NCI-H2227 (cell line): ENCODE measurements around the gene HS6ST3.
"Not testable (repeated sequence)": the region's sequence is repeated elsewhere in the genome, so short reads cannot be mapped to it uniquely, and the experiment has no call there.

Experiments used
- DNase-seq: peaks from one replicate; lab custom pipeline; 2025; ENCODE audit not compliant: unreplicated experiment; lab: John Stamatoyannopoulos, UW

The HS6ST3 gene

DNA sequence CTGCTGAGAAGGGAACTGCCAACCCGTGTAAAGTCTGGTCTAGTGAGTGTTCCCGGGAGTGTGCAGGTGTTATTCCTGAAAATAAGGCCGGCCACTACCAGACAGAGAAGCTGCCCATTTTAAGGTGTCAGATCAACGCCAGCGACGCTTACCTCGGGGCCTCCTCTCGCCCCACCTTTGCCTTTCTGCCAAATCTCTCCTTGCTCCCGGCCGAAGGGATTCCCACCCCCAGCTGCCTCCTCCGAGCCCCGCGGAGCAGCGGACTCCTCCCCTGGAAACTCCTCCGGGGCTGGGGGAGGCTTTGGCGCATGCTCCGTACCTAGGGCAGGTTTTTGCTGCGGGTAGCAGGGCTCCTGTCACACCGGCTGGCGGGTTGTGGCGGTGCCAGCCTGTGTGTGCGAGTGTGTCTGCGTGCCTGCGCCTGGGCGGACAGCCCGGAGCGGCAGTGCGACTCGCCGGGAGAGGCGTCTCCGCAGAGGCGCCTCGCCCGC, at the start of gene HS6ST3:
Gene HS6ST3, plus strand, starts transcription at position 359 of the 491 bp plus-strand sequence.
- DNase-seq = peak; percentile 24

DNA sequence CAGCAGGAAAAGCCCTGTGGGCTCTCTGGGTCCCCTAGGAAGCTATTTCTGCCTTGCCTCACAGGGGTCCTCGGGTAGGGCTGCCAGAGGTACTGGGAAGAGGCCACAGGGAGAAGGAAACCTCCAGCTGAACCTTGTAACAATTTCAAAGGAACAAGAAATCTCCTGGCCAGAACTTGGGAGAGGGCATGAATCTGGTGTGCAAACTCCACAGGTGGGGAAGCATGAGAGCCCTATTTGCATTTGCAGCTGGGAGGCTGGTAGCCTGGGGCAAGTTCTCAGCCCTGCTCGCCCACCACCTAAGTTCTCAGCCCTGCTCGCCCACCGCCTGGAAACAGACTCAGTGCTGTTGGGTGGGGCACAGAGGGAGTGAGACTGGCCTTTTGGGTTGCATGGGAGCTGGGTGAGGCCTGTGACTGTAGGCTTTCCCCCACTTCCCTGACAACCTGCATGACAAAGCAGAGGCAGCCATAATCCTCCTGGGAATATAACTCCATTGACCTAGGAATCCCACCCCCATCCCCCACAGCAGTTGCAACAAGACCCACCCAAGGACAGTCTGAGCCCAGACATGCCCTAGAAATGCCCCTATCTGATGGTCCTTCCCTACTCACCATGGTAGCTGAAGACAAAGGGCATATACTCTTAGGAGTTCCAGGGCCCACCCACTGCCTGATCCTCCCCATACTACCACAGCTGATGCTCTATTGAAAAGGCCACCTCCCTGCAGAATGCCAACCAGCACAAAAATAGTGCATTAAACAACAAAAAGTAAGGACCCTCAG, 48.4 kb upstream of the HS6ST3 start:
- no peak for DNase-seq

DNA sequence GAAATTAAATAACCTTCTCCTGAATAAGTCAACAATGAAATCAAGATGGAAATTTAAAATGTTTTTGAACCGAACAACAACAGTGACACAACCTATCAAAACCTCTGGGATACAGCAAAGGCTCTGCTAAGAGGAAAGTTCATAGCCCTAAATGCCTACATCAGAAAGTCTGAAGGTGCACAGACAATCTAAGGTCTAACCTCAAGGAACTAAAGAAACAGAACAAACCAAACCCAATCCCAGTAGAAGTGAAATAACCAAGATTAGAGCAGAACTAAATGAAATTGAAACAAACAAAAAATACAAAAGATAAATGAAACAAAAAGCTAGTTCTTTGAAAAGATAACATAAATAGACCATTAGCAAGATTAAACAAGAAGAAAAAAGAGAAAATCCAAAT, 45.7 kb upstream of the HS6ST3 start:
- DNase-seq = no peak

DNA sequence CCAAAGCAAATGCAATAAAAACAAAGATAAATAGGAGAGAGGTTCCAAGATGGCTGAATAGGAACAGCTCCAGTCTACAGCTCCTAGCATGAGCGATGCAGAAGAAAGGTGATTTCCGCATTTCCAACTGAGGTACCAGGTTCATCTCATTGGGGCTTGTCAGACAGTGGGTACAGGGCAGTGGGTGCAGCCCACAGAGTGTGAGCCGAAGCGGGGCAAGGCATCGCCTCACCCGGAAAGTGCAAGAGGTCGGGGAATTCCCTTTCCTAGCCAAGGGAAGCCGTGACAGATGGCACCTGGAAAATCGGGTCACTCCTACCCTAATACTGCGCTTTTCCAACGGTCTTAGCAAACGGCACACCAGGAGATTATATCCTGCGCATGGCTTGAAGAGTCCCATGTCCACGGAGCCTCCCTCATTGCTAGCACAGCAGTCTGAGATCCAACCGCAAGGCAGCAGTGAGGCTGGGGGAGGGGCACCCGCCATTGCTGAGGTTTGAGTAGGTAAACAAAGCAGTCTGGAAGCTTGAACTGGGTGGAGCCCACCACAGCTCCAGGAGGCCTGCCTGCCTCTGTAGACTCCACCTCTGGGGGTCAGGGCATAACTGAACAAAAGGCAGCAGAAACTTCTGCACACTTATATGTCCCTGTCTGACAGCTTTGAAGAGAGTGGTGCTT, 43.3 kb upstream of the HS6ST3 start:
- DNase-seq = not testable (repeated sequence)

DNA sequence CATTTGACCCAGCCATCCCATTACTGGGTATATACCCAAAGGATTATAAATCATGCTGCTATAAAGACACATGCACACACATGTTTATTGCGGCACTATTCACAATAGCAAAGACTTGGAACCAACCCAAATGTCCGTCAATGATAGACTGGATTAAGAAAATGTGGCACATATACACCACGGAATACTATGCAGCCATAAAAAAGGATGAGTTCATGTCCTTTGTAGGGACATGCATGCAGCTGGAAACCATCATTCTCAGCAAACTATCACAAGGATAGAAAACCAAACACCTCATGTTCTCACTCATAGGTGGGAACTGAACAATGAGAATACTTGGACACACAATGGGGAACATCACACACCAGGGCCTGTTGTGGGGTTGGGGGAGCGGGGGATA, 39.0 kb upstream of the HS6ST3 start:
- DNase-seq = not testable (repeated sequence)

DNA sequence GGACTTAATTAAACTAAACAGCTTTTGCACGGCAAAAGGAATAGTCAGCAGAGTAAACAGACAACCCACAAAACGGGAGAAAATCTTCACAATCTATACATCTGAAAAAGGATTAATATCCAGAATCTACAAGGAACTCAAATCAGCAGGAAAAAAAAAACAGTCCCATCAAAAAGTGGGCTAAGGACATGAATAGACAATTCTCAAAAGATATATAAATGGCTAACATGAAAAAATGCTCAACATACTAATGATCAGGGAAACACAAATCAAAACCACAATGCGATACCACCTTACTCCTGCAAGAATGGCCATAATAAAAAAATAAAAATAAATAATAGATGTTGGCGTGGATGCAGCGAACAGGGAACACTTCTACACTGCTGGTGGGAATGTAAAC, 38.4 kb upstream of the HS6ST3 start:
- DNase-seq = not testable (repeated sequence)

DNA sequence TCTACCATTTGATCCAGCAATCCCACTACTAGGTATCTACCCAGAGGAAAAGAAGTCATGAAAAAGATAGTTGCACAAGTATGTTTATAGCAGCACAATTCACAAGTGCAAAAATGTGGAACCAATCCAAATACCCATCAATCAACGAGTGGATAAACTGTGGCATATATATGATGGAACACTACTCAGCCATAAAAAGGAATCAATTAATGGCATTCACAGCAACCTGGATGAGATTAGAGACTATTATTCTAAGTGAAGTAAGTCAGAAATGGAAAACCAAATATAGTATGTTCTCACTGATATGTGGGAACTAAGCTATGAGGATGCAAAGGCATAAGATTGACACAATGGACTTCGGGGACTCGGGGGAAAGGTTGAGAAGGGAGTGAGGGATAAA, 38.0 kb upstream of the HS6ST3 start:
- DNase-seq = not testable (repeated sequence)

DNA sequence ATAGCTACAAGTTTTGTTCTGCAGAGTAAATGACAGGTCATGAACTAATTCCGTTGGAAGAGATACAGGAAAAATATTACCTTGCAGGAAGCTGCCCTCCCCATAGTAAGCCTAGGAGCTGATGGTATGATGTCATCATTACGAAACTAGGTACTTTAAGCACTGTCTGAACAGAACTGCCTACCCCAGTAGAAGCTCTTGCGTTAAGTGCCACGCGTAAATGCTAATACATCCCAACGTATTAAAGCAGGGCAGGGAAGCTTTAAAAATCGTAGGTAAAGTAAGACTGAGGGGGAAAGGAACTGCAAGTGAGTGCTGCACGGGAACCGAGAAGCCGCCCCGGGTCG, 37.3 kb upstream of the HS6ST3 start:
- peak; percentile 33 for DNase-seq

DNA sequence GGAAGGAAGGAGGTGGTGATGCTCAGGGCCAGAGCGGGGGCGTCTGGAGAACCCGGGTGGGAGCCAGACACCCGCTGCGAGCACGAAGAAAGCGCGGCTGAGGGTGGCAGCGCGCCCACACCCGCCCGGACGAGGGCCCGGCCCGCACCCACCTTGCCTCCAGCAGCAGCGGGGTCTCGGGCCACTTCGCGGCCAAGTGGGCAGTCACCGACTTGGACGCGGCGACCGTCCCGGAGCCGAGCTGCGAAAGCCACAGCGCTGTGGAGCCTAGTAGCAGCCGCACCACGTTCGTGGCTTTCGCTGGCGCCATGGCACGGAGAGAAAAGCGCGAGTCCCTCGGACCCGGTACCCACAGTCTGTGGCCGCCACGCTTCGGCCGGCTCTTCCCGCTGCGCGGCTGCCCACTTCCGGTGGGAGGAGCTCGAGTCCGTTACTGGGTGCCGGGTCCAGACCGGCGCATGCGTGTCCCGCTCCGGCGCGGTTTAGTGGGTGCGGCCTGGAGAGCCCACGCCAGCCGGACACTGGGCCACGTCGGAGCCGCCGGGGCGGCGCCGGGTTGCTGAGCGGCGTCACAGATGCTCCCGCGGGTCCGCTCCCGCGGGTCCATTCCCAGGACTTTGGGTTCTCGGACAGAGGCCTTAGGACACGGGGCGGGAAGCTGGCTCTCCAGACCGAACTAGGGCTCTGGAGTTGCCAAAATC, 36.8 kb upstream of the HS6ST3 start, which contains the start of gene UGGT2:
Gene UGGT2, minus strand, starts transcription at position 399 of the 701 bp plus-strand sequence. Its CDS starts 89 bp downstream, at position 310.
- peak; percentile 93 for DNase-seq

DNA sequence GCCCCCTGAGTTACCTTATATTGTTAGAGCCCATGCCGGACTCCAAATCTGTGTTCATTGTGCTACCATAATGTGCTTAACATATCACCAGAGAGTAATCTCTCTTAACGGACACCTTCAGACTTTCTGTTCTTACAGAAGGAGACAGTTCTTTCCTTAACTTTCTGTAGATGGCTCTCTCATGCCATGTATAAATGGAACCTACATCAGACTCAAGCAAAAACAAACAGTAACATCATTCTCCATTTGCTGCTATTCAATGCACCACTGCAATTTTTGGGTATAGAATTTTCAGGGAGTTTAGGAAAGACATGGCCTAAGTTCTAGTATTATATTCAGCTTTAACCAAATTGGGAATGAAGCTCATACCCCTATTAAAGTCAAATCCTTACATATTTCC, 24.1 kb upstream of the HS6ST3 start:
- no peak for DNase-seq

DNA sequence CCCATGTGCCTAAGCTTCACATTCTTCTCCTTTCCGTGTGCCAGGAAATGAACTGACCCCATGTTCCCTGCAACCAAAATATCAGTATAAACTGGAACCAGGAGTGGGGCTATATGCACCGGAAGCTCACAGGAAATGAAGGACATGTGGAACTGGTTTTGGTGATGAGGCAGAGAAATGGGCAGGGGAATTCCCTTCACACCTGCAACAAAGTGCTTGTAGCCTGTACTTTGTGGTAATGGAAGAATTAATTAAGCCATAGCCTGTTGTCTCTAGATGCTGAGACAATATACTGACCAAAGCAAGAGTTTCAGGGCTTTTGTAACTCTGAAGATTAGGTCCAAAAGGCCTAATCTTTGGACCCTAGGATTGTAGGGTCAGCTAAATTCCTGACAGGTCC, 21.2 kb upstream of the HS6ST3 start:
- DNase-seq = no peak

DNA sequence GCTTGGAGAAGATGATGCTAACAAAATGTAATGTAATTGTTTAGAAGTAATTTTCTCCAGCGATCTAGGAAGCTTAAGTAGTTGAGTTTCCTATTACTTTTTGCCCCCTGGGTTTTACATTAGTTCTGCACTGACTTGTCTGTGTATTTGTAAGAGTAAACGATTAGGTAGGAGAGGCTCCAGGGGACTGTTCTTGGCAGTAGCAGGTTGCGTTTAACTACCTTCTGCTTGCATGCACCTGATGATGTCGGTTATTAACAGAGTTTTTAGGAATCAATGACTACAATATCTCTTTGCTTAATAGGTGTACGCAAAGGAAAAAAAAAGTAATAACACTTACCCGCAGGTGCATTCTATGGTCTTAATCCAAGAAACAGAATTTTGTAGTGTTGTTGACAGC, 18.4 kb upstream of the HS6ST3 start:
- no peak for DNase-seq

DNA sequence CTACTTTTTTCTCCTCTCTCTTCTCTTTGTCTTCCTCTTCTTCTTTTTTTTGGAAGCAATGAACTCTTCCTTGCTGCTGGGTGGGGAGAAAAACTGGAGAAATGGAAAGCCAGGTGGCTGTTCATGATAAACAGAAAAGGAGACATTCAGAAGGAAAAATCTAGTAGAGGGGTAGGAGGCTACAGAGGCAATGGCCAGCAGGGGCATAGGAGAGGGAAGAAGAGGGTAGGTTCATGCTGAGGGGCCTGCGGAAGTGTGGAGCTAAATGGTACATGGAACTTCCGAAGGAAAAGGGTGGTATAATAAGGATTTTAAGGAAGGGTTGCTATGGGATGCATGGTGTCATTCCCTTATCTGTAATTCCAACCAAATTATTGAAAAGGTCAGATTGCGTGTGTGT, 17.5 kb upstream of the HS6ST3 start:
- DNase-seq = no peak

DNA sequence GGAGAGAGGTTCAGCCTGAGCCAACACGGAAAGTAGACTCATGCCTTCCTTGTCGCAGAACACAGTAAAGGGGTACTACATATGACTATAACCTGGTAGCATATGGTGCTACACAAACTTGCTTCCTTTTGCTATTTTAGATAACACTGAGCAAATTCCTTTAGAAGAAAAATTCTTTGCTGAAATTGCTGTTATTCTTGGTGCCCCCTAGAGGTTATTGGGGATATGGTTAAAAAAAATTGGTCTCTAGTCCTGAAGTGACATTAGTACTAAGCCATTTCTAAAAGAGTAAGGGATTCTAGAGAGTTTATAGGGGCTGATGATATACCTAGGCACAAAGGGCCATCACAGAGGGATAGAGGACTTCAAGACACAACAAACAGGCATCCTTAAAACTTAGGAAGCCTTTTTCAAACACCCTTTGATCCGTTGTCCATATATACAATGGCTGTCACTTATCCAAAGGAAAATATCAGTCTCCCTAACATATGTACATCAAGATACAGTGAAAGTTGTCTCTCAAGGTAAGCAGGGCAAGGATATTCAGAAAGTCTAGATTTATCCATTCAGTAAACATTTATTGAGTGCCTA, 13.9 kb upstream of the HS6ST3 start:
- DNase-seq = no peak

DNA sequence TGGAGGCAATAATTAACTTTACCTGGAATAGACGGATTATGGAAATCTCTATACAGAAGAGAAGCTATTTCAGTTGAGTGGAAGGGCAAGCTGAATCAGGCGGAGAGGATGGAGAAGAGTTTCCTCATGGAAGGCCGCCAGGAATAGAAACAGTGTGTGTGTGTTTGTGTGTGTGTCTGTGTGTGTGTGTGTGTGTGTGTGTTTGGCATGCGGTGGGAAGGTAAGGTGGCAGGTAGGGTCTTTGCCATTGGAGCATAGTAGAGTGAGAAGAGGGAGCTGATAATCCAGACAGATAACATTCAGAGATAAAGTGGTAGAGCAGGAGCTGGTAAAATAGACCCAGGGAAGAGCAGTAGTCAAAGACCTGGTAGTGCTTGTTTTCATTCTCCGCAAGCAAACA, 9.2 kb upstream of the HS6ST3 start:
- DNase-seq = no peak

DNA sequence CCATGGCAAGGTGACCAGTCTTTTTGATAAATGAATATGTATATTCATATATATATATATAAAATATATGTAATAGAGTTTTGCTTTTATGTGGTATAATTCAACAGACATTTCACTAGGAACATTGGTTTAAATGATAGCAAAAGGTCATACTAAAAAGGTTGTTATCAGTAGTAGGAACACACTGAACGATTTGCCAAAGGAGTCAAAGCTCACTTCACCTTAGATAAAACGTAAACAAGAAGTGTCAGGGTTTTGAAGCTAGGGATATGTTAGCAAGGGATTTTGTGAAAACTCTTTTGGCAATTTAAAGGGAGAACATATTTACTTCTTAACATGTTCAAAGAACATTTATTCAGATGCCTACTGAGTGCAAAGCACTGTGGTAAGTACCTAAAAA, 8.0 kb upstream of the HS6ST3 start:
- DNase-seq = no peak

DNA sequence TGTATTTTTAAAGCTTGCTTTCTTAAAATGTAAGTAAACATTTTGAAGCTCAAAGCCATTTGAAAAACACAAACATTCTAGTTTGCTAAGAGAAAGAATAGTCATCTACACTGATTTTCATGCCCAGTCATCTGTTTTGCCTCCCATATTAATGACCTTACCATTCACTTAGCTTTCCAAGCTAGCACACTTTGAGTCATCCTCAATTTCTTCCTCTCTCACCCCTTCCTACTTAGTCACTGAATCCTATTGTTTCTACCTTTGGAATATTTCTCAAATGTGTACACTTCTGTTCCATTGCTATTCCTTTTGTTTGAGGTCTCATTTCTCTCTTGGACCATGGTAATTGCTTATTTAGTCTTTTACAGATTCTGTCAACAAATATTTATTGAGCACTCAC, 7.3 kb upstream of the HS6ST3 start:
- no peak for DNase-seq

DNA sequence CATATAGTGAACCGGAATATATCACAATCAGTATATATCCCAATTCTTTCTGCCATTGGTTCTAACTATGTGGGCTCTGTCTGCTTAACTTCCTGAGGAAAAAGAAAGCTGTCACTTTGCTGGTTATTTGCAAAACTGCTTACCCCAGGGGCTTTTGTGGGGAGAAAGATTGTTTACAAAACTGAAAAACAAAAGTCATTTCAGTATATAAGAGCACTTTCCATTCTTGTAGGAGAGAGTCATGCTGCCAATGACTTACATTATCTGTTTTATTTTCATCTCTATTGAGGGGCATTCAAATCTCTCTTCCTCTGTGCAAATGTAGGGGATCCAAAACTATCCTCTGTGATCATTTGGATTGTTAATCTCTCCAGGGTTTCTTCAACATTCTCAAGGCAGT, 3.2 kb upstream of the HS6ST3 start:
- no peak for DNase-seq

DNA sequence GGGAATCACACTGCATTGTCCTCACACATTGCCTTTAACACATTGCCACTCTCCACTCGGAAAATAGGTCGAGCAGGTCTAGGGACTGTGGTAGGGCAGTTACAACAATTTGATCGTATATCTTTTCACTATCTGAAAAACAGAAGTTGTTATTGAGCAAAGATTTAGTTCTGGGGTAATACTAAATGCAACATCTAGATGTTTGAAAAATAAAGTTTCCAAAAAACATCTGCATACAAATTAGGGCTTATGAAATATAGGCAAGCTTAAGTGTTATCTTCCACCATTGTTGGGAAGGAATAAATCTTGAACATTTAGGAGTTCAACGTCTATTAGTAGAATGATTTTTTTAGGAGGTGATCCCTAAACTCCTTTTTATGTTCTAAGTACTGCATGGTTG, 768 bp upstream of the HS6ST3 start:
- DNase-seq = no peak

DNA sequence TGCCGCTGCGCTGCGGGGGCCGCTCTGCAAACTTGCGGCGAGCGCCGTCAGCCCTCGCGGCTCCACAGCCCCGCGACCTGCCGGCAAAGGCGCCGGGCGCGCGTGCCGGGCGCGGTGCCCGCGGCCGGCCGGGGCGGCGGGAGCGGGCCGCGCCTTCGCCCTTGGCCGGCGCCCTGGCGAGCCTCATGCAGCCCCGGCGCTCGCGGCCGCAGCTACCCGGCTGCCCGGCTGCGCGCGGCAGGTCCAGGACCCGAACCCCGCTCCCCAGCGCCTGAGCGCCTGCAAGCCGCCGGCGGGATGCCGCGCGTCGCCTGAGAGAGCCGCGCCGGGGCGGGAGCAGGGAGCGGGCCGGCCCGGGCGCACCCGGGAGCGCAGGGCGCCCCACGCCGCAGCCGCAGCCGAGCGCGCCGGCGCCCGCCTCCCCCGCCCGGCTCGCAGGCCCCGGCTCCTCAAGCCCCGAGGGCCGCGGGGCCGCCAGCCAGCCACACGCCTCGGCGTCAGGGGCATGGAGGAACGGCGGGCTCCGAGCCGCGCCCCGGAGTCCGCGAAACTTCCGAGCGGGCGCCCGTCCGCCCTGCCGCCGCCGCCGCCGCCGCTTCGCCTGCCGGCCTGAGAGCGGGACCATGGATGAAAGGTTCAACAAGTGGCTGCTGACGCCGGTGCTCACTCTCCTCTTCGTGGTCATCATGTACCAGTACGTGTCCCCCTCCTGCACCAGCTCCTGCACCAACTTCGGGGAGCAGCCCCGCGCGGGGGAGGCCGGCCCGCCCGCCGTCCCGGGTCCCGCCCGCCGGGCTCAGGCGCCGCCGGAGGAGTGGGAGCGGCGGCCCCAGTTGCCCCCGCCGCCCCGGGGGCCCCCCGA, 564 bp downstream of the HS6ST3 start:
- DNase-seq = peak; percentile 4
